CD14-positive monocyte (primary cell): Measurements from ENCODE around the gene C3orf18. TPM values are rescaled to one million over a fixed set of nuclear protein-coding genes. Genes with fewer than 3 reads are reported as not detected.

Experiments used
- DNase-seq, 3 donors: peaks; one replicate each; pipeline ENCODE4 v3.0.0-alpha.2; 2011 to 2022
- H2AFZ ChIP-seq: 2 replicates; pipeline ENCODE4 v1.6.0; 2012; ENCODE audit warnings: mild to moderate bottlenecking, low read depth, low read length, inconsistent platforms; ENCODE audit not compliant: insufficient read depth, poor library complexity, severe bottlenecking
- H3K27ac ChIP-seq, 2 donors: 1 replicate in 1 of 2; 2 replicates in 1 of 2; pipeline ENCODE4 v1.5.1; 2012 to 2013; ENCODE audit warnings: low read length in 2 of 2, control low read depth in 1 of 2, inconsistent platforms in 1 of 2, low read depth in 1 of 2, mild to moderate bottlenecking in 1 of 2
- H3K27me3 ChIP-seq, 2 donors: one replicate each; pipeline versions ENCODE4 v1.6.0 to v1.6.1; 2011 to 2013; ENCODE audit warnings: low read length in 2 of 2; ENCODE audit not compliant: control insufficient read depth in 2 of 2, insufficient read depth in 2 of 2
- H3K36me3 ChIP-seq, 2 donors: replicated peaks in 1 of 2; 1 replicate in 1 of 2; 2 replicates in 1 of 2; pipeline versions ENCODE4 v1.5.1 to v1.6.1; 2012 to 2013; ENCODE audit warnings: low read length in 2 of 2, control low read depth in 1 of 2, inconsistent platforms in 1 of 2, mild to moderate bottlenecking in 1 of 2; ENCODE audit not compliant: insufficient read depth in 2 of 2, control insufficient read depth in 1 of 2
- H3K4me1 ChIP-seq, 2 donors: 1 replicate in 1 of 2; 2 replicates in 1 of 2; pipeline versions ENCODE4 v1.5.1 to v1.6.1; 2012 to 2013; ENCODE audit warnings: low read length in 2 of 2, control low read depth in 1 of 2, inconsistent platforms in 1 of 2, mild to moderate bottlenecking in 1 of 2, moderate library complexity in 1 of 2; ENCODE audit not compliant: insufficient read depth in 2 of 2, control insufficient read depth in 1 of 2
- H3K4me2 ChIP-seq: replicated peaks from 2 replicates; pipeline ENCODE3; 2012; ENCODE audit warnings: low read length, moderate library complexity, mild to moderate bottlenecking; ENCODE audit not compliant: poor library complexity, severe bottlenecking; ENCODE audit errors: extremely low read depth
- H3K4me3 ChIP-seq, 3 experiments: fragments of 200-600 bp in 1 of 3; sonication (generic) in 1 of 3; replicated peaks in 1 of 3; 1 replicate in 2 of 3; 2 replicates in 1 of 3; pipeline ENCODE4 v1.5.1; 2011 to 2013; ENCODE audit warnings: low read length in 3 of 3, mild to moderate bottlenecking in 3 of 3, control low read depth in 2 of 3, low read depth in 2 of 3, inconsistent platforms in 1 of 3, moderate library complexity in 1 of 3
- H3K79me2 ChIP-seq: 2 replicates; pipeline ENCODE4 v1.6.0; 2012; ENCODE audit warnings: mild to moderate bottlenecking, control low read depth, inconsistent platforms, low read length, moderate library complexity; ENCODE audit not compliant: insufficient read depth
- H3K9ac ChIP-seq: 2 replicates; pipeline ENCODE4 v1.6.0; 2017; ENCODE audit warnings: low read length, mild to moderate bottlenecking; ENCODE audit not compliant: insufficient read depth, poor library complexity, severe bottlenecking
- H3K9me3 ChIP-seq, 2 donors: replicated peaks in 1 of 2; 1 replicate in 1 of 2; 2 replicates in 1 of 2; pipeline versions ENCODE4 v1.5.1 to v1.6.1; 2012 to 2013; ENCODE audit warnings: low read length in 2 of 2, control low read depth in 1 of 2; ENCODE audit not compliant: control insufficient read depth in 1 of 2, insufficient read depth in 1 of 2
- H4K20me1 ChIP-seq: 2 replicates; pipeline ENCODE4 v1.6.0; 2012; ENCODE audit warnings: mild to moderate bottlenecking, low read length, control low read depth, moderate library complexity; ENCODE audit not compliant: insufficient read depth
- H3K27ac Mint-ChIP-seq, 7 donors: one replicate each; pipeline ENCODE4 v1.8.0; 2020; ENCODE audit warnings: mild to moderate bottlenecking in 7 of 7, mixed read lengths in 7 of 7, moderate library complexity in 6 of 7, inconsistent platforms in 2 of 7
- H3K27me3 Mint-ChIP-seq, 3 donors: one replicate each; pipeline ENCODE4 v1.8.0; 2021 to 2022; ENCODE audit warnings: low read depth in 3 of 3, mild to moderate bottlenecking in 3 of 3, mixed read lengths in 3 of 3, moderate library complexity in 3 of 3, inconsistent platforms in 1 of 3
- H3K36me3 Mint-ChIP-seq, 2 donors: one replicate each; pipeline ENCODE4 v1.8.0; 2020; ENCODE audit warnings: mixed read lengths in 2 of 2, inconsistent platforms in 1 of 2, mild to moderate bottlenecking in 1 of 2
- H3K4me1 Mint-ChIP-seq: one replicate; pipeline ENCODE4 v1.8.0; 2020; ENCODE audit warnings: mild to moderate bottlenecking, mixed read lengths
- H3K4me3 Mint-ChIP-seq, 2 donors: one replicate each; pipeline ENCODE4 v1.8.0; 2020; ENCODE audit warnings: mild to moderate bottlenecking in 2 of 2, mixed read lengths in 2 of 2, moderate library complexity in 1 of 2
- H3K9me3 Mint-ChIP-seq, 7 donors: one replicate each; pipeline ENCODE4 v1.8.0; 2020 to 2022; ENCODE audit warnings: mixed read lengths in 7 of 7, mild to moderate bottlenecking in 6 of 7, moderate library complexity in 6 of 7, inconsistent platforms in 2 of 7
- WGBS: methylation state at CpG from one replicate; pipeline ENCODE4 v1.1.5; 2013; ENCODE audit warnings: missing lambda C conversion rate; ENCODE audit not compliant: insufficient coverage; 5-methylcytosine and 5-hydroxymethylcytosine counted together
- intact Hi-C, 2 donors: fragments of 100-400 bp; cut with micrococcal nuclease; formaldehyde crosslinking; loops; one replicate each; pipeline versions ENCODE4 v1.15.0 to v1.15.1; 2023
- polyA plus RNA-seq, 3 donors: library from polyadenylated mRNA; depleted of rRNA in 1 of 3; unstranded in 2 of 3; stranded (reverse) in 1 of 3; fragments of 300-500 nt in 2 of 3; fragments of >200 nt in 1 of 3; fragmentation: Illumina TruSeq in 2 of 3; gene quantifications; 1 replicate in 2 of 3; 2 replicates in 1 of 3; pipeline ENCODE4 v1.2.3, GENCODE V29; 2012 to 2021
- TF ChIP-seq, protein P1 (sequence below): fragments of 200-600 bp; IDR thresholded peaks from one replicate; pipeline ENCODE4 v1.8.0; 2022; ENCODE audit warnings: antibody characterized with exemption, mild to moderate bottlenecking

C3orf18 gene
- polyA plus RNA-seq, 3 donors: 0.18 to 1.5 (median 0.76) TPM

DNA sequence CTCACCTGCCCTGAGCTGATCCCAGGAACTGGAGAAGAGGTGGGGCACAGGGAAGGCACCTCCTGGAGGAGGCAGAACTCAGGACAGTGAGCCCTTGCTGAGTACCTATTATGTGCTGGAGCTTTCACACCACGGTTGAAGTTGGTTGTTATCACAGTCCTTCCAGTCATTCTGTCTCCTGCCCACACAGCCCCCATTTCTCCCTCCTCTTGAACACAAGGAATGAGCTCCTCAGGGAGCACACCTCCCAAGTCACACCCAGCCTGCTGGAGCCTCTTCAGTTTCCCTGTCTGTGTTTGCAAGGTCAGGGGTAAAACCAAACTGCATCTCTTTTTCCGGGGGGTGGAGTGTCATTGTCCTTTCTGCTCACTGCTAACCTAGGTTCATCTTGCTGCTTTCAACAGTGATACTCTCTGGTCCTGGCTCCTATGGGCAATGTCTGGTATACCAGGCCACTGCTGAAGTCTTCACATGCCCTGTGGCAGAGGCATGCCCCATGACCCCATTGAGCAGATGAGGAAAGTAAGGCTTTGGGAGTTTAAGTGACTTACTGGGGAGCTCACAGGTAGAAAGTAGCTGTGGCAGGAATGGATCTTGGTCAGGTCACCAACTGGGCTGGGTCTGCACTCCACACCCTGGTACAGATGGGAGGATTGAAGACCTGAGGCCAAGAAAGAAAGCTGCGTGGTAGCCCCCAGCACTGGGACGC lies 30.0 kb downstream of the C3orf18 start:
- H3K27me3 Mint-ChIP-seq: peaks cover 17 to 27% (median 24%) of the 10 kb centered on the region in 3 donors
- no peak overlapping the region for H3K4me3 ChIP-seq
- no peaks in the 10 kb centered on the region for H4K20me1 ChIP-seq
- H3K79me2 ChIP-seq: no peaks in the 10 kb centered on the region
- WGBS: 100% methylated on average over 3 of the region's 4 CpGs
- H3K9me3 ChIP-seq: no peaks in the 10 kb centered on the region
- H3K36me3 Mint-ChIP-seq: no peaks in the 10 kb centered on the region
- peaks cover 0 to 2% (median 0%) of the 10 kb centered on the region in 7 donors for H3K9me3 Mint-ChIP-seq
- H3K4me2 ChIP-seq: no peak overlapping the region
- peaks cover 0 to 4% of the 10 kb centered on the region in 2 donors for H3K27me3 ChIP-seq
- H3K4me3 Mint-ChIP-seq: no peak overlapping the region
- no peak overlapping the region for H3K27ac Mint-ChIP-seq
- no peaks in the 10 kb centered on the region for H3K36me3 ChIP-seq
- no peaks in the 10 kb centered on the region for H3K4me1 ChIP-seq
- no peak for DNase-seq
- H3K27ac ChIP-seq: no peak overlapping the region
- no peaks in the 10 kb centered on the region for H3K4me1 Mint-ChIP-seq
- intact Hi-C loops: no loop called here
- no peak overlapping the region for H2AFZ ChIP-seq
- TF ChIP-seq, protein P1, sequence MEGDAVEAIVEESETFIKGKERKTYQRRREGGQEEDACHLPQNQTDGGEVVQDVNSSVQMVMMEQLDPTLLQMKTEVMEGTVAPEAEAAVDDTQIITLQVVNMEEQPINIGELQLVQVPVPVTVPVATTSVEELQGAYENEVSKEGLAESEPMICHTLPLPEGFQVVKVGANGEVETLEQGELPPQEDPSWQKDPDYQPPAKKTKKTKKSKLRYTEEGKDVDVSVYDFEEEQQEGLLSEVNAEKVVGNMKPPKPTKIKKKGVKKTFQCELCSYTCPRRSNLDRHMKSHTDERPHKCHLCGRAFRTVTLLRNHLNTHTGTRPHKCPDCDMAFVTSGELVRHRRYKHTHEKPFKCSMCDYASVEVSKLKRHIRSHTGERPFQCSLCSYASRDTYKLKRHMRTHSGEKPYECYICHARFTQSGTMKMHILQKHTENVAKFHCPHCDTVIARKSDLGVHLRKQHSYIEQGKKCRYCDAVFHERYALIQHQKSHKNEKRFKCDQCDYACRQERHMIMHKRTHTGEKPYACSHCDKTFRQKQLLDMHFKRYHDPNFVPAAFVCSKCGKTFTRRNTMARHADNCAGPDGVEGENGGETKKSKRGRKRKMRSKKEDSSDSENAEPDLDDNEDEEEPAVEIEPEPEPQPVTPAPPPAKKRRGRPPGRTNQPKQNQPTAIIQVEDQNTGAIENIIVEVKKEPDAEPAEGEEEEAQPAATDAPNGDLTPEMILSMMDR: no peak
- H3K9ac ChIP-seq: no peak overlapping the region

- Mint-ChIP-seq H3K4me1 (no peaks in the 10 kb centered on the region), H3K36me3 (no peaks in the 10 kb centered on the region), H3K9me3 (peaks cover 0 to 2% (median 0%) of the 10 kb centered on the region in 7 donors), H3K27me3 (peaks cover 20 to 27% (median 26%) of the 10 kb centered on the region in 3 donors), H3K4me3 (no peak overlapping the region), H3K27ac (no peak overlapping the region)
- Histone ChIP-seq H3K9ac (no peak overlapping the region), H2AFZ (no peak overlapping the region), H3K4me3 (no peak overlapping the region), H3K27ac (no peak overlapping the region), H3K27me3 (peaks cover 0 to 7% of the 10 kb centered on the region in 2 donors), H3K79me2 (no peaks in the 10 kb centered on the region), H3K9me3 (no peaks in the 10 kb centered on the region), H4K20me1 (no peaks in the 10 kb centered on the region), H3K4me2 (no peak overlapping the region), H3K36me3 (no peaks in the 10 kb centered on the region), H3K4me1 (no peaks in the 10 kb centered on the region)
- TF ChIP-seq, protein P1: no peak
- 69% methylated on average over 4 of the region's 5 CpGs for WGBS
- no peak for DNase-seq
- intact Hi-C loops: no loop called here
Observed at GRCh38 chr3:50536471-50537180, 30.9 kb downstream of the C3orf18 start.
